Testis (tissue), 3 donors: ENCODE data around the gene RCL1. TPM values are rescaled to one million over a fixed set of nuclear protein-coding genes. Genes with fewer than 3 reads are reported as not detected.
A peak's percentile ranks its signal among the peaks of the same experiment; 100 is the strongest.

Source experiments
- DNase-seq: peaks from one replicate; pipeline ENCODE4 v3.0.0-alpha.2; 2019
- H3K27ac ChIP-seq, 2 donors: fragments of 200-600 bp; sonication (generic); one replicate each; pipeline ENCODE4 v1.5.1; 2019
- H3K27me3 ChIP-seq: fragments of 200-600 bp; sonication (generic); one replicate; pipeline ENCODE4 v1.5.1; 2019
- H3K36me3 ChIP-seq: fragments of 200-600 bp; sonication (generic); one replicate; pipeline ENCODE4 v1.5.1; 2017; ENCODE audit warnings: low read depth; ENCODE audit errors: missing control alignments
- H3K4me1 ChIP-seq: fragments of 200-600 bp; sonication (generic); one replicate; pipeline ENCODE4 v1.5.1; 2019
- H3K4me3 ChIP-seq, 2 donors: fragments of 200-600 bp; sonication (generic); one replicate each; pipeline ENCODE4 v1.5.1; 2017 to 2019
- H3K9me3 ChIP-seq: fragments of 200-600 bp; sonication (generic); one replicate; pipeline ENCODE4 v1.5.1; 2017
- CTCF ChIP-seq, 3 experiments: fragments of 450-650 bp in 2 of 3; fragments of 200-600 bp in 1 of 3; sonication (generic) in 1 of 3; IDR thresholded peaks; one replicate each; pipeline ENCODE4 v1.5.1; 2016 to 2019; ENCODE audit warnings: antibody characterized with exemption in 3 of 3, mild to moderate bottlenecking in 2 of 3, moderate library complexity in 1 of 3
- POLR2A ChIP-seq: fragments of 450-650 bp; IDR thresholded peaks from one replicate; pipeline ENCODE4 v1.6.1; 2017; ENCODE audit warnings: antibody characterized with exemption, mild to moderate bottlenecking, moderate library complexity
- WGBS, 2 donors: methylation state at CpG; one replicate each; pipeline ENCODE4 v1.1.5; 2018; 5-methylcytosine and 5-hydroxymethylcytosine counted together
- intact Hi-C: fragments of 100-400 bp; cut with DNase I; formaldehyde crosslinking; loops from one replicate; pipeline ENCODE4 v1.15.1; 2023; ENCODE audit warnings: low total_unique reads
- polyA plus RNA-seq: library from polyadenylated mRNA; stranded (reverse); fragments of 350-450 nt; fragmentation: Illumina TruSeq; extraction: RNeasy Lipid Tissue Mini Kit (QIAGEN cat#74804); gene quantifications from one replicate; pipeline ENCODE4 v1.2.3, GENCODE V29; 2014; ENCODE audit warnings: low read depth, low replicate concordance; ENCODE audit not compliant: insufficient read depth
- total RNA-seq, 2 donors: library from RNA; depleted of rRNA; stranded (reverse); fragments of >200 nt; gene quantifications; one replicate each; pipeline ENCODE4 v1.2.3, GENCODE V29; 2016

Gene RCL1
- total and polyA plus RNA-seq, 3 donors from 2014 or later, result 27.2 to 37.9 (median 28.9) TPM

GRCh38 chr9:4883326-4883873 lies 90.7 kb downstream of the RCL1 start:
- DNase-seq, result no peak
- Histone ChIP-seq H3K36me3 (no peaks in the 10 kb centered on the region), H3K4me1 (no peaks in the 10 kb centered on the region), H3K4me3 (no peak overlapping the region), H3K9me3 (no peaks in the 10 kb centered on the region), H3K27me3 (no peaks in the 10 kb centered on the region), H3K27ac (no peak overlapping the region)
- WGBS, 2 donors, result 87 to 92% methylated on average over 3 of the region's 3 CpGs
- intact Hi-C loops, result no loop called here
- TF ChIP-seq CTCF (IDR thresholded peaks at IDR 0.05), result no peak
- TF ChIP-seq POLR2A, result no peak

- Histone ChIP-seq H3K36me3 (no peaks in the 10 kb centered on the region), H3K4me3 (no peak overlapping the region), H3K27ac (no peak overlapping the region), H3K9me3 (no peaks in the 10 kb centered on the region), H3K27me3 (no peaks in the 10 kb centered on the region), H3K4me1 (no peaks in the 10 kb centered on the region)
- WGBS, 2 donors, result 65 to 74% methylated on average over 6 of the region's 6 CpGs
- no peak for TF ChIP-seq CTCF (IDR thresholded peaks at IDR 0.05)
- TF ChIP-seq POLR2A, result no peak
- intact Hi-C loops, result no loop called here
- no peak for DNase-seq
These were observed 94.0 kb downstream of the RCL1 start for GRCh38 chr9:4886698-4887097.

- 44 to 47% methylated on average over 4 of the region's 4 CpGs for WGBS, 2 donors
- H3K4me3 ChIP-seq, result no peak overlapping the region
- no peaks in the 10 kb centered on the region for H3K9me3 ChIP-seq
- no peaks in the 10 kb centered on the region for H3K4me1 ChIP-seq
- no peak overlapping the region for H3K27ac ChIP-seq
- intact Hi-C loops, result no loop called here
- no peaks in the 10 kb centered on the region for H3K27me3 ChIP-seq
- H3K36me3 ChIP-seq, result no peaks in the 10 kb centered on the region
- DNase-seq, result peak; percentile 33
- TF ChIP-seq CTCF (IDR thresholded peaks at IDR 0.05), result no peak
- TF ChIP-seq POLR2A, result no peak
These were observed 94.8 kb downstream of the RCL1 start for GRCh38 chr9:4887556-4887955.

GRCh38 chr9:4890242-4890641 lies 97.5 kb downstream of the RCL1 start:
- no peak for DNase-seq
- Histone ChIP-seq H3K9me3 (no peaks in the 10 kb centered on the region), H3K4me1 (no peaks in the 10 kb centered on the region), H3K36me3 (no peaks in the 10 kb centered on the region), H3K27me3 (no peaks in the 10 kb centered on the region), H3K27ac (no peak overlapping the region), H3K4me3 (no peak overlapping the region)
- WGBS, 2 donors, result 34 to 42% methylated on average over 3 of the region's 3 CpGs
- no peak for TF ChIP-seq CTCF (IDR thresholded peaks at IDR 0.05)
- TF ChIP-seq POLR2A, result no peak
- intact Hi-C loops, result no loop called here

- no peaks in the 10 kb centered on the region for H3K36me3 ChIP-seq
- no peak overlapping the region for H3K27ac ChIP-seq
- no peaks in the 10 kb centered on the region for H3K27me3 ChIP-seq
- H3K4me1 ChIP-seq, result no peaks in the 10 kb centered on the region
- no peaks in the 10 kb centered on the region for H3K9me3 ChIP-seq
- no peak for TF ChIP-seq POLR2A
- no peak for TF ChIP-seq CTCF (IDR thresholded peaks at IDR 0.05)
- DNase-seq, result no peak
- 41 to 42% methylated on average over 2 of the region's 2 CpGs for WGBS, 2 donors
- H3K4me3 ChIP-seq, result no peak overlapping the region
- intact Hi-C loops, result no loop called here
These were observed 98.2 kb downstream of the RCL1 start for GRCh38 chr9:4890929-4891328.
